ENCODE results near the gene REV3L. TPM values are rescaled to one million over a fixed set of nuclear protein-coding genes. Genes with fewer than 3 reads are reported as not detected.

The REV3L gene
- total and polyA plus RNA-seq, 2 donors (not counting 1 experiment from before 2014, with no cell fraction given), result 4.7 to 37.9 TPM

DNA sequence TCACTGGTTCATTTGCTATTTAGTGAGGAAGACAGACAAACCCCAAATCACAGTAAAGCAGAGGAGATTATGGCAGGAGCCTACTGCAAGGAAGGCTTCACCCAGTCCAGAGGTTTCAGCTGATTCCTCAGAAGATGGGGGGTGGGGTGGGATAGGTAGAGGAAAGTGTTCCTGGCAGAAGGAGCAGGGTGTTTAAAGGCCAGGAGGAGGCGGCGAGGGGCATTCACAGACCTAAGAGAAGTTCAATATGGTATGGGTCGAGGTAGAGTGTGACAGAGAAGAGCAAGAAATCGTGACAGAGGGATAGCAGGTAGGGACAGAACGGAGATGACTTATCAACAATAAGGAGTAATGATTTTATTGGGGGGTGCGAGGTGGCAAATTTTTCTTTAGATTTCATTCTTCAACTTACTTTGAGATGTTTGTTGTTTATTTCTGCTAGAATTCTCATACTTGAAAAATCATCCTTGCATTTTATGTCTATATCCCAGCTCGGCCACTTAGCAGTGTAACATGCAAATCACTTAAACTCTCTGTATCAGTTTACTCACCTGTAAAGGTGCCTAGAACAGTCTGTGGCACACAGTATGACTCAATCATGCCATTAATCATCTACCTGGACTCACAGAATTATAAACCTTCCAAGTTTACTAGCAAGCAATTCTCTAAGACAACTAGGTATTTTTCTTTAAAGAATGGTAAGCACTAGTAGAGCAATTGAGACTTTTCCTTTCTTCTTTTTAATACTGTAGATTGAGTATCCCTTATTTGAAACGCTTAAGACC is 176.7 kb downstream of the REV3L start:
- peaks cover 8% of the 10 kb centered on the region for H3K4me1 Mint-ChIP-seq
- H3K9me3 ChIP-seq (ENCODE audit: control extremely low read depth in 1 of 3, control insufficient read depth in 2 of 3, insufficient read depth in 1 of 3, low read length in 2 of 3), result peaks cover 0 to 5% (median 4%) of the 10 kb centered on the region in 3 donors
- H3K27me3 ChIP-seq (replicated peaks in 1 of 4; ENCODE audit: control extremely low read depth in 1 of 4, control insufficient read depth in 3 of 4, insufficient read depth in 4 of 4, low read length in 3 of 4), result no peaks in the 10 kb centered on the region
- H2AFZ ChIP-seq (ENCODE audit: insufficient read depth, low read depth, low read length, poor library complexity, severe bottlenecking), result no peak overlapping the region
- no peaks in the 10 kb centered on the region for H3K9me3 Mint-ChIP-seq (ENCODE audit: insufficient read depth)
- ChIA-PET POLR2A (no interaction called here), CTCF (no interaction called here)
- H3K4me2 ChIP-seq (replicated peaks; ENCODE audit: low read depth, low read length, poor library complexity, severe bottlenecking), result no peak overlapping the region
- no peaks in the 10 kb centered on the region for H3K27me3 Mint-ChIP-seq
- no peaks in the 10 kb centered on the region for H3K79me2 ChIP-seq (ENCODE audit: control insufficient read depth, insufficient read depth, low read length)
- no peak overlapping the region for H3K9ac ChIP-seq (ENCODE audit: low read length)
- WGBS (ENCODE audit: insufficient coverage), result 94% methylated on average over 5 of the region's 8 CpGs
- peaks cover 4 to 16% of the 10 kb centered on the region in 2 donors for H3K4me1 ChIP-seq (ENCODE audit: control insufficient read depth in 2 of 2, insufficient read depth in 2 of 2, low read length in 2 of 2)
- no peak overlapping the region for H3K27ac Mint-ChIP-seq
- ATAC-seq (ENCODE audit: low read depth) (no peak), DNase-seq (no peak)
- no peak overlapping the region for H3K4me3 Mint-ChIP-seq
- H3K27ac ChIP-seq (ENCODE audit: low read length in 2 of 2), result no peak overlapping the region
- no peak for TF ChIP-seq EZH2 (IDR thresholded peaks at IDR 0.05; ENCODE audit: borderline replicate concordance, insufficient read depth, low read depth, low read length, poor library complexity, severe bottlenecking)
- TF ChIP-seq CTCF (IDR thresholded peaks at IDR 0.05), result no peak
- H3K36me3 ChIP-seq (replicated peaks in 1 of 2; ENCODE audit: control extremely low read depth in 1 of 2, control insufficient read depth in 1 of 2, extremely low read depth in 1 of 2, insufficient read depth in 2 of 2, low read length in 1 of 2), result peaks cover 25 to 40% of the 10 kb centered on the region in 2 experiments
- intact Hi-C loops (cut with micrococcal nuclease), result no loop called here
- H3K4me3 ChIP-seq (ENCODE audit: control extremely low read depth in 1 of 5, extremely low read depth in 1 of 5, insufficient read depth in 1 of 5, low read depth in 2 of 5, low read length in 4 of 5), result no peak overlapping the region
- no peaks in the 10 kb centered on the region for H4K20me1 ChIP-seq (ENCODE audit: control insufficient read depth, insufficient read depth, low read length, poor library complexity, severe bottlenecking)

DNA sequence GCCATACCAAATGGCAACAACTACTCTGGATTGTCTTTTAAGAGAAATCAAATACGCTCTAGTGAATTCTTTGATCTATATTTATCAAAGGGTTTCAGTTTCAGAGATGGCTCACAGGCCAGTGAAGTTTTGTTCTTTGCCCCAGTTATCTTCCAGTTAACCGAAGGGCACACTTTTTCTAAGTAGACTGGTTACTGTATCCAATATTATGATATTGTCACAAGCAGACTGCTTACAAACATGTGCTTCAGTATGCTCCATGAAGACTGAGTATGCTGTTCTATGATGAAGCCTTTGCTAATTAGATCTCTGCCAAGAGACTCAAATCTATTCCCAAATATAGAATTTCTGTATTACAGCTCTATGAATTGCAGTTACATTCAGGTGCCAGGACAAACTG is 181.1 kb downstream of the REV3L start:
- H3K4me3 Mint-ChIP-seq, result no peak overlapping the region
- Histone ChIP-seq H2AFZ (ENCODE audit: insufficient read depth, low read depth, low read length, poor library complexity, severe bottlenecking) (peak overlapping the region; percentile 31), H3K4me2 (replicated peaks; ENCODE audit: low read depth, low read length, poor library complexity, severe bottlenecking) (peak overlapping the region; percentile 48), H3K9me3 (ENCODE audit: control extremely low read depth in 1 of 3, control insufficient read depth in 2 of 3, insufficient read depth in 1 of 3, low read length in 2 of 3) (peaks cover 0 to 6% (median 3%) of the 10 kb centered on the region in 3 donors), H3K4me1 (ENCODE audit: control insufficient read depth in 2 of 2, insufficient read depth in 2 of 2, low read length in 2 of 2) (peaks cover 4 to 16% of the 10 kb centered on the region in 2 donors), H3K36me3 (replicated peaks in 1 of 2; ENCODE audit: control extremely low read depth in 1 of 2, control insufficient read depth in 1 of 2, extremely low read depth in 1 of 2, insufficient read depth in 2 of 2, low read length in 1 of 2) (peaks cover 10 to 11% of the 10 kb centered on the region in 2 experiments), H3K9ac (ENCODE audit: low read length) (peak overlapping the region; percentile 49), H3K79me2 (ENCODE audit: control insufficient read depth, insufficient read depth, low read length) (no peaks in the 10 kb centered on the region), H3K4me3 (ENCODE audit: control extremely low read depth in 1 of 5, extremely low read depth in 1 of 5, insufficient read depth in 1 of 5, low read depth in 2 of 5, low read length in 4 of 5) (peak overlapping the region in 1 of 5 experiments; percentile 10), H3K27ac (ENCODE audit: low read length in 2 of 2) (peak overlapping the region in 1 of 2 donors; percentile 68), H4K20me1 (ENCODE audit: control insufficient read depth, insufficient read depth, low read length, poor library complexity, severe bottlenecking) (no peaks in the 10 kb centered on the region), H3K27me3 (replicated peaks in 1 of 4; ENCODE audit: control extremely low read depth in 1 of 4, control insufficient read depth in 3 of 4, insufficient read depth in 4 of 4, low read length in 3 of 4) (no peaks in the 10 kb centered on the region)
- peaks cover 5% of the 10 kb centered on the region for H3K9me3 Mint-ChIP-seq (ENCODE audit: insufficient read depth)
- no peak for DNase-seq
- H3K27me3 Mint-ChIP-seq, result no peaks in the 10 kb centered on the region
- ChIA-PET POLR2A (no interaction called here), CTCF (no interaction called here)
- peaks cover 8% of the 10 kb centered on the region for H3K4me1 Mint-ChIP-seq
- no CpG with 5 or more reads among the region's 2 CpGs for WGBS (ENCODE audit: insufficient coverage)
- TF ChIP-seq EZH2 (IDR thresholded peaks at IDR 0.05; ENCODE audit: borderline replicate concordance, insufficient read depth, low read depth, low read length, poor library complexity, severe bottlenecking), result no peak
- no peak for TF ChIP-seq CTCF (IDR thresholded peaks at IDR 0.05)
- intact Hi-C loops (cut with micrococcal nuclease), result no loop called here
- H3K27ac Mint-ChIP-seq, result no peak overlapping the region
- no peak for ATAC-seq (ENCODE audit: low read depth)
